ENCODE measurements around the gene ZNF513. TPM values are rescaled to one million over a fixed set of nuclear protein-coding genes. Genes with fewer than 3 reads are reported as not detected.

The ZNF513 gene
- total and polyA plus RNA-seq, 2 donors (not counting 1 experiment from before 2014, with no cell fraction given), result 29.0 to 36.8 TPM

GRCh38 chr2:27356056-27356381, 24.5 kb downstream of the ZNF513 start:
- Histone ChIP-seq H3K4me1 (ENCODE audit: control insufficient read depth in 2 of 2, insufficient read depth in 2 of 2, low read length in 2 of 2) (peaks cover 18 to 25% of the 10 kb centered on the region in 2 donors), H3K27me3 (replicated peaks in 1 of 4; ENCODE audit: control extremely low read depth in 1 of 4, control insufficient read depth in 3 of 4, insufficient read depth in 4 of 4, low read length in 3 of 4) (no peaks in the 10 kb centered on the region), H2AFZ (ENCODE audit: insufficient read depth, low read depth, low read length, poor library complexity, severe bottlenecking) (peak overlapping the region; percentile 98), H3K4me3 (ENCODE audit: control extremely low read depth in 1 of 5, extremely low read depth in 1 of 5, insufficient read depth in 1 of 5, low read depth in 2 of 5, low read length in 4 of 5) (peak overlapping the region; percentile 64 to 90 (median 82)), H4K20me1 (ENCODE audit: control insufficient read depth, insufficient read depth, low read length, poor library complexity, severe bottlenecking) (peaks cover 22% of the 10 kb centered on the region), H3K9me3 (ENCODE audit: control extremely low read depth in 1 of 3, control insufficient read depth in 2 of 3, insufficient read depth in 1 of 3, low read length in 2 of 3) (no peaks in the 10 kb centered on the region), H3K36me3 (replicated peaks in 1 of 2; ENCODE audit: control extremely low read depth in 1 of 2, control insufficient read depth in 1 of 2, extremely low read depth in 1 of 2, insufficient read depth in 2 of 2, low read length in 1 of 2) (no peaks in the 10 kb centered on the region), H3K9ac (ENCODE audit: low read length) (peak overlapping the region; percentile 78), H3K4me2 (replicated peaks; ENCODE audit: low read depth, low read length, poor library complexity, severe bottlenecking) (peak overlapping the region; percentile 95), H3K27ac (ENCODE audit: low read length in 2 of 2) (peak overlapping the region; percentile 86 to 88), H3K79me2 (ENCODE audit: control insufficient read depth, insufficient read depth, low read length) (peaks cover 65% of the 10 kb centered on the region)
- DNase-seq, result no peak
- CTCF ChIA-PET, result interaction anchor here (1.0 to 2.0 kb wide), 3 partner anchors 13 to 53 kb away, joined by 4 to 14 read pairs (median 8); partner anchors contain the start of genes EIF2B4, PPM1G and SNX17
- Mint-ChIP-seq H3K4me3 (peak overlapping the region; percentile 97), H3K9me3 (ENCODE audit: insufficient read depth) (no peaks in the 10 kb centered on the region), H3K27ac (peak overlapping the region; percentile 99), H3K4me1 (peaks cover 50% of the 10 kb centered on the region), H3K27me3 (no peaks in the 10 kb centered on the region)
- ATAC-seq (ENCODE audit: low read depth), result no peak
- POLR2A ChIA-PET, result interaction anchor here (0.6 to 2.9 kb wide), 4 partner anchors 15 to 144 kb away, joined by 4 to 34 read pairs (median 7); partner anchors contain the start of genes ATRAID, EIF2B4, MPV17 and SLC5A6
- 0% methylated on average over 12 of the region's 12 CpGs for WGBS (ENCODE audit: insufficient coverage)
- intact Hi-C loops (cut with micrococcal nuclease), result loop anchor here (1.0 to 5.0 kb wide), 8 partner anchors 14 to 1396 kb away; partner anchors contain the start of genes CAD, EIF2B4, MPV17 and NRBP1
- TF ChIP-seq EZH2 (IDR thresholded peaks at IDR 0.05; ENCODE audit: borderline replicate concordance, insufficient read depth, low read depth, low read length, poor library complexity, severe bottlenecking), result no peak

DNA sequence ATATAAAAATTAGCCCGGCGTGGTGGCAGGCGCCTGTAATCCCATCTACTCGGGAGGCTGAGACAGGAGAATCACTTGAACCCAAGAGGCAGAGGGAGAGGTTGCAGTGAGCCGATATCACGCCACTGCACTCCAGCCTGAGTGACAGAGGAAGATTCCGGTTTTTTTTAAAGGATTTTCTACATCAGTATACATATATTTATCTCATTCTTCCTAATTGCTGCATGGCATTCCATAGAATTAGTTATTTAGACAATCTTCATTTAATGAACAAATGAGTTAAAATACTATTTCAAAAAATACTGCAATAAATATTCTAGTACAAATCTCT, 26.0 kb downstream of the ZNF513 start:
- Histone ChIP-seq H2AFZ (ENCODE audit: insufficient read depth, low read depth, low read length, poor library complexity, severe bottlenecking) (no peak overlapping the region), H4K20me1 (ENCODE audit: control insufficient read depth, insufficient read depth, low read length, poor library complexity, severe bottlenecking) (peaks cover 32% of the 10 kb centered on the region), H3K36me3 (replicated peaks in 1 of 2; ENCODE audit: control extremely low read depth in 1 of 2, control insufficient read depth in 1 of 2, extremely low read depth in 1 of 2, insufficient read depth in 2 of 2, low read length in 1 of 2) (peaks cover 0 to 4% of the 10 kb centered on the region in 2 experiments), H3K79me2 (ENCODE audit: control insufficient read depth, insufficient read depth, low read length) (peaks cover 80% of the 10 kb centered on the region), H3K27ac (ENCODE audit: low read length in 2 of 2) (no peak overlapping the region), H3K4me3 (ENCODE audit: control extremely low read depth in 1 of 5, extremely low read depth in 1 of 5, insufficient read depth in 1 of 5, low read depth in 2 of 5, low read length in 4 of 5) (no peak overlapping the region), H3K9ac (ENCODE audit: low read length) (no peak overlapping the region), H3K27me3 (replicated peaks in 1 of 4; ENCODE audit: control extremely low read depth in 1 of 4, control insufficient read depth in 3 of 4, insufficient read depth in 4 of 4, low read length in 3 of 4) (no peaks in the 10 kb centered on the region), H3K9me3 (ENCODE audit: control extremely low read depth in 1 of 3, control insufficient read depth in 2 of 3, insufficient read depth in 1 of 3, low read length in 2 of 3) (no peaks in the 10 kb centered on the region), H3K4me2 (replicated peaks; ENCODE audit: low read depth, low read length, poor library complexity, severe bottlenecking) (no peak overlapping the region), H3K4me1 (ENCODE audit: control insufficient read depth in 2 of 2, insufficient read depth in 2 of 2, low read length in 2 of 2) (peaks cover 18 to 25% of the 10 kb centered on the region in 2 donors)
- ChIA-PET POLR2A (no interaction called here), CTCF (interaction anchor here (1.5 kb wide), 1 partner anchor 15 kb away, joined by 5 read pairs; the partner anchor contains the start of gene EIF2B4)
- Mint-ChIP-seq H3K4me1 (peaks cover 56% of the 10 kb centered on the region), H3K27me3 (no peaks in the 10 kb centered on the region), H3K9me3 (ENCODE audit: insufficient read depth) (no peaks in the 10 kb centered on the region), H3K4me3 (no peak overlapping the region), H3K27ac (no peak overlapping the region)
- ATAC-seq (ENCODE audit: low read depth) (no peak), DNase-seq (no peak)
- no peak for TF ChIP-seq EZH2 (IDR thresholded peaks at IDR 0.05; ENCODE audit: borderline replicate concordance, insufficient read depth, low read depth, low read length, poor library complexity, severe bottlenecking)
- TF ChIP-seq, protein P1, sequence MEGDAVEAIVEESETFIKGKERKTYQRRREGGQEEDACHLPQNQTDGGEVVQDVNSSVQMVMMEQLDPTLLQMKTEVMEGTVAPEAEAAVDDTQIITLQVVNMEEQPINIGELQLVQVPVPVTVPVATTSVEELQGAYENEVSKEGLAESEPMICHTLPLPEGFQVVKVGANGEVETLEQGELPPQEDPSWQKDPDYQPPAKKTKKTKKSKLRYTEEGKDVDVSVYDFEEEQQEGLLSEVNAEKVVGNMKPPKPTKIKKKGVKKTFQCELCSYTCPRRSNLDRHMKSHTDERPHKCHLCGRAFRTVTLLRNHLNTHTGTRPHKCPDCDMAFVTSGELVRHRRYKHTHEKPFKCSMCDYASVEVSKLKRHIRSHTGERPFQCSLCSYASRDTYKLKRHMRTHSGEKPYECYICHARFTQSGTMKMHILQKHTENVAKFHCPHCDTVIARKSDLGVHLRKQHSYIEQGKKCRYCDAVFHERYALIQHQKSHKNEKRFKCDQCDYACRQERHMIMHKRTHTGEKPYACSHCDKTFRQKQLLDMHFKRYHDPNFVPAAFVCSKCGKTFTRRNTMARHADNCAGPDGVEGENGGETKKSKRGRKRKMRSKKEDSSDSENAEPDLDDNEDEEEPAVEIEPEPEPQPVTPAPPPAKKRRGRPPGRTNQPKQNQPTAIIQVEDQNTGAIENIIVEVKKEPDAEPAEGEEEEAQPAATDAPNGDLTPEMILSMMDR (IDR thresholded peaks at IDR 0.05), result no peak
- intact Hi-C loops (cut with micrococcal nuclease), result no loop called here
- 93% methylated on average over 4 of the region's 7 CpGs for whole genome bisulfite sequencing (ENCODE audit: insufficient coverage)
